Upper lobe of left lung (tissue), 4 donors: ENCODE data around the gene S100A12.

Experiments used
- POLR2A ChIP-seq, 4 donors: fragments of 450-650 bp; IDR thresholded peaks; one replicate each; pipeline ENCODE4 v1.5.1; 2016 to 2017; ENCODE audit warnings: antibody characterized with exemption in 4 of 4, mild to moderate bottlenecking in 2 of 4
- POLR2AphosphoS5 ChIP-seq, 2 donors: sonication (generic); formaldehyde crosslinking; IDR thresholded peaks; one replicate each; pipeline ENCODE4 v1.5.1; 2017; ENCODE audit warnings: antibody characterized with exemption in 2 of 2

- no peak for TF ChIP-seq POLR2A (IDR thresholded peaks at IDR 0.05)
- no peak for TF ChIP-seq POLR2AphosphoS5 (IDR thresholded peaks at IDR 0.05)
Measured at GRCh38 chr1:153343040-153343681, 32.3 kb downstream of the S100A12 start.
